ENCODE results near the gene TSHZ2. TPM values are rescaled to one million over a fixed set of nuclear protein-coding genes. Genes with fewer than 3 reads are reported as not detected.

Gene TSHZ2
- total RNA-seq, 1 donor from 2014 or later: 30.4 TPM

DNA sequence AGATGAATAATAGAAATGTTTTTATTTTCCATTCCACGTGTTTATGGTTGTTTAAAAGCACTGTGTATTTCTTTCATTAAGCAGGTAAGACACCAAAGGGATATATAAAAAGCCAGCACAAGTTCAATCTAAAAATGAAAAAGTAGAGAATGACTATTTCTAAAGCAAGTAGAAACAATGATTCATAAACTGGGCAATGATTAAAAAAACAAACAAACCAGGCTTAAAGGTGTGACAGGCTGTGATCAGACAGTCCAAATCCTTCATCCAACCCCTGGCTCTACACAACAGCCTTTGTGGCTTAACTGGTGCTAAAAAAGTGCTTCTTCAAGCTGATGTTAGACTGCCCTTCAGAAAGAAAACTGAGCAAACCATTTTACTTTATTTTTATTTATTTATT is 45.7 kb upstream of the TSHZ2 start:
- TF ChIP-seq, protein P1, sequence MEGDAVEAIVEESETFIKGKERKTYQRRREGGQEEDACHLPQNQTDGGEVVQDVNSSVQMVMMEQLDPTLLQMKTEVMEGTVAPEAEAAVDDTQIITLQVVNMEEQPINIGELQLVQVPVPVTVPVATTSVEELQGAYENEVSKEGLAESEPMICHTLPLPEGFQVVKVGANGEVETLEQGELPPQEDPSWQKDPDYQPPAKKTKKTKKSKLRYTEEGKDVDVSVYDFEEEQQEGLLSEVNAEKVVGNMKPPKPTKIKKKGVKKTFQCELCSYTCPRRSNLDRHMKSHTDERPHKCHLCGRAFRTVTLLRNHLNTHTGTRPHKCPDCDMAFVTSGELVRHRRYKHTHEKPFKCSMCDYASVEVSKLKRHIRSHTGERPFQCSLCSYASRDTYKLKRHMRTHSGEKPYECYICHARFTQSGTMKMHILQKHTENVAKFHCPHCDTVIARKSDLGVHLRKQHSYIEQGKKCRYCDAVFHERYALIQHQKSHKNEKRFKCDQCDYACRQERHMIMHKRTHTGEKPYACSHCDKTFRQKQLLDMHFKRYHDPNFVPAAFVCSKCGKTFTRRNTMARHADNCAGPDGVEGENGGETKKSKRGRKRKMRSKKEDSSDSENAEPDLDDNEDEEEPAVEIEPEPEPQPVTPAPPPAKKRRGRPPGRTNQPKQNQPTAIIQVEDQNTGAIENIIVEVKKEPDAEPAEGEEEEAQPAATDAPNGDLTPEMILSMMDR (IDR thresholded peaks at IDR 0.05): no peak
- no peak for TF ChIP-seq POLR2AphosphoS5 (IDR thresholded peaks at IDR 0.05; ENCODE audit: insufficient read depth in 1 of 2, low read depth in 1 of 2)
- TF ChIP-seq POLR2A (IDR thresholded peaks at IDR 0.05): no peak
- Histone ChIP-seq H3K4me1 (no peaks in the 10 kb centered on the region), H3K27ac (no peak overlapping the region), H3K9me3 (no peaks in the 10 kb centered on the region), H3K4me3 (no peak overlapping the region), H3K27me3 (no peaks in the 10 kb centered on the region), H3K36me3 (no peaks in the 10 kb centered on the region)
- intact Hi-C loops (cut with DNase I): no loop called here
- no peak for DNase-seq (ENCODE audit: extremely low spot score in 2 of 2)

GRCh38 chr20:52933867-52934266 is 38.3 kb upstream of the TSHZ2 start:
- Histone ChIP-seq H3K4me3 (no peak overlapping the region), H3K27me3 (no peaks in the 10 kb centered on the region), H3K27ac (no peak overlapping the region), H3K4me1 (no peaks in the 10 kb centered on the region), H3K9me3 (no peaks in the 10 kb centered on the region), H3K36me3 (no peaks in the 10 kb centered on the region)
- no peak for DNase-seq (ENCODE audit: extremely low spot score in 2 of 2)
- intact Hi-C loops (cut with DNase I): no loop called here
- TF ChIP-seq POLR2A (IDR thresholded peaks at IDR 0.05) (no peak), POLR2AphosphoS5 (IDR thresholded peaks at IDR 0.05; ENCODE audit: insufficient read depth in 1 of 2, low read depth in 1 of 2) (no peak)
- TF ChIP-seq, protein P1 (IDR thresholded peaks at IDR 0.05): no peak

GRCh38 chr20:52936351-52937340 is 35.5 kb upstream of the TSHZ2 start:
- intact Hi-C loops (cut with DNase I): no loop called here
- no peak for DNase-seq (ENCODE audit: extremely low spot score in 2 of 2)
- Histone ChIP-seq H3K4me1 (no peaks in the 10 kb centered on the region), H3K27me3 (no peaks in the 10 kb centered on the region), H3K36me3 (no peaks in the 10 kb centered on the region), H3K4me3 (no peak overlapping the region), H3K9me3 (no peaks in the 10 kb centered on the region), H3K27ac (no peak overlapping the region)
- TF ChIP-seq POLR2AphosphoS5 (IDR thresholded peaks at IDR 0.05; ENCODE audit: insufficient read depth in 1 of 2, low read depth in 1 of 2) (no peak), POLR2A (IDR thresholded peaks at IDR 0.05) (no peak)
- TF ChIP-seq, protein P1 (IDR thresholded peaks at IDR 0.05): no peak

- H3K27ac ChIP-seq: no peak overlapping the region
- no peak for DNase-seq (ENCODE audit: extremely low spot score in 2 of 2)
- H3K4me3 ChIP-seq: no peak overlapping the region
- TF ChIP-seq, protein P1 (IDR thresholded peaks at IDR 0.05): no peak
- TF ChIP-seq POLR2AphosphoS5 (IDR thresholded peaks at IDR 0.05; ENCODE audit: insufficient read depth in 1 of 2, low read depth in 1 of 2): no peak
- TF ChIP-seq POLR2A (IDR thresholded peaks at IDR 0.05): no peak
- H3K36me3 ChIP-seq: no peaks in the 10 kb centered on the region
- H3K27me3 ChIP-seq: no peaks in the 10 kb centered on the region
- intact Hi-C loops (cut with DNase I): no loop called here
- H3K9me3 ChIP-seq: no peaks in the 10 kb centered on the region
- H3K4me1 ChIP-seq: no peaks in the 10 kb centered on the region
Observed at GRCh38 chr20:52937591-52938100, 34.5 kb upstream of the TSHZ2 start.

- Histone ChIP-seq H3K27ac (no peak overlapping the region), H3K4me1 (peaks cover 6% of the 10 kb centered on the region), H3K27me3 (no peaks in the 10 kb centered on the region), H3K9me3 (no peaks in the 10 kb centered on the region), H3K36me3 (no peaks in the 10 kb centered on the region), H3K4me3 (no peak overlapping the region)
- intact Hi-C loops (cut with DNase I): no loop called here
- TF ChIP-seq POLR2AphosphoS5 (IDR thresholded peaks at IDR 0.05; ENCODE audit: insufficient read depth in 1 of 2, low read depth in 1 of 2) (no peak), POLR2A (IDR thresholded peaks at IDR 0.05) (no peak)
- TF ChIP-seq, protein P1 (IDR thresholded peaks at IDR 0.05): no peak
- DNase-seq (ENCODE audit: extremely low spot score in 2 of 2): no peak
Observed at GRCh38 chr20:52939141-52939540, 33.0 kb upstream of the TSHZ2 start.

All from vagina (tissue), 2 donors.